ENCODE data around the gene PIK3R6.
A peak's percentile ranks its signal among the peaks of the same experiment; 100 is the strongest.

Gene PIK3R6

GRCh38 chr17:8893621-8894201 is 26.2 kb upstream of the PIK3R6 start:
- no peak for DNase-seq (ENCODE audit: low read depth in 2 of 2)

GRCh38 chr17:8893059-8893458 is 25.6 kb upstream of the PIK3R6 start:
- no peak for DNase-seq (ENCODE audit: low read depth in 2 of 2)

- DNase-seq (ENCODE audit: low read depth in 2 of 2): no peak
Measured at GRCh38 chr17:8892338-8892690, 24.8 kb upstream of the PIK3R6 start.

- DNase-seq (ENCODE audit: low read depth in 2 of 2): no peak
Measured at GRCh38 chr17:8890671-8891070, 23.2 kb upstream of the PIK3R6 start.

GRCh38 chr17:8889458-8890210 is 22.2 kb upstream of the PIK3R6 start:
- DNase-seq (ENCODE audit: low read depth in 2 of 2): no peak

GRCh38 chr17:8888704-8889302 is 21.3 kb upstream of the PIK3R6 start:
- no peak for DNase-seq (ENCODE audit: low read depth in 2 of 2)

GRCh38 chr17:8887834-8888703 is 20.6 kb upstream of the PIK3R6 start:
- no peak for DNase-seq (ENCODE audit: low read depth in 2 of 2)

GRCh38 chr17:8887301-8887700 is 19.8 kb upstream of the PIK3R6 start:
- DNase-seq (ENCODE audit: low read depth in 2 of 2): no peak

GRCh38 chr17:8885967-8886684 is 18.7 kb upstream of the PIK3R6 start:
- no peak for DNase-seq (ENCODE audit: low read depth in 2 of 2)

- peak in 1 of 2 donors; percentile 38 for DNase-seq (ENCODE audit: low read depth in 2 of 2)
Measured at GRCh38 chr17:8885163-8885966, 17.9 kb upstream of the PIK3R6 start.

- no peak for DNase-seq (ENCODE audit: low read depth in 2 of 2)
Measured at GRCh38 chr17:8884336-8884990, 17.0 kb upstream of the PIK3R6 start.

GRCh38 chr17:8883353-8883752 is 15.9 kb upstream of the PIK3R6 start:
- DNase-seq (ENCODE audit: low read depth in 2 of 2): no peak

- no peak for DNase-seq (ENCODE audit: low read depth in 2 of 2)
Measured at GRCh38 chr17:8881606-8882005, 14.1 kb upstream of the PIK3R6 start.

- DNase-seq (ENCODE audit: low read depth in 2 of 2): no peak
Measured at GRCh38 chr17:8880466-8880865, 13.0 kb upstream of the PIK3R6 start.

- no peak for DNase-seq (ENCODE audit: low read depth in 2 of 2)
Measured at GRCh38 chr17:8879410-8879809, 11.9 kb upstream of the PIK3R6 start.

GRCh38 chr17:8877984-8878383 is 10.5 kb upstream of the PIK3R6 start:
- no peak for DNase-seq (ENCODE audit: low read depth in 2 of 2)

GRCh38 chr17:8875957-8876356 is 8.5 kb upstream of the PIK3R6 start:
- DNase-seq (ENCODE audit: low read depth in 2 of 2): no peak

GRCh38 chr17:8875436-8875835 is 8.0 kb upstream of the PIK3R6 start:
- no peak for DNase-seq (ENCODE audit: low read depth in 2 of 2)

GRCh38 chr17:8873801-8874715 is 6.6 kb upstream of the PIK3R6 start:
- no peak for DNase-seq (ENCODE audit: low read depth in 2 of 2)

All from activated CD8-positive, alpha-beta memory T cell treated with anti-CD3 and anti-CD28 coated beads for 4 hours (primary cell).